ENCODE results near the gene SLIT3.

The SLIT3 gene

DNA sequence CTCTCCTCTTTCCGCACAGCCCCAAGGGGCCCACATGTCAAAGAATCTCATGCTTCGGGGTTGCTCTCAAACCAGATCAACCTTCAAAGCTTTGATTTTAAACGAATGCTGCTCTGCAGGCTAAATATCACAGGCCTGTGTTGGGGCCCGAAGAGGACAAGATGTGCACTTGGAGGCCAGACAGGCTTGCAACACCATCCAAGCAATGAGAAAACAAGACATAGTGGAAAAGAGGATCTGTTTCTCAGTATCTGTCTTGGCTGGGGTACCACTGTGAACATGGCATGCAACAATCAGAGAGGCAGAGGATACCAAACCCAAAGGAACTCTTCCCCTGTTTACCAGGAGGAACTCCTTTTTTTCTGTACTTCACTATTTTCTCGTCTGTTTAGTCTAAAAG is 321.8 kb downstream of the SLIT3 start:
- DNase-seq, result no peak

DNA sequence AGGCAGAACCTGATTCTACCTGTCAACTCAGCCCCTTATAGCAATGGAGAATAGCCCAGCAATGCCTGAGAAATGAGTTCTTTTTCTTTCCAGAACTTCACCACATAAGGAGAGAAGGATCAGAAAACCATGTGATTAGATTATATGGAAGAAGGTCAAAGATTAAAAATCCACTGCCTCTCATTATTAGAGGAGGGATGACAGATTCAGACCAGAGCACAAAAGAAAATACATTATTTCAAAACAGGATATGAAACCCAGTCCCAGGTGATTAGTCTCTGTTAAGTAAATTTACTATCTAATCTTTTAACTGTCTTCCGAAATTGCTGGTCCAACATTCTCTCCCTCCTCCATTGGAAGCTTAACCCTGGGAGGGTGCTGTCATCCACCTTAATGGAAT is 322.4 kb downstream of the SLIT3 start:
- no peak for DNase-seq

DNA sequence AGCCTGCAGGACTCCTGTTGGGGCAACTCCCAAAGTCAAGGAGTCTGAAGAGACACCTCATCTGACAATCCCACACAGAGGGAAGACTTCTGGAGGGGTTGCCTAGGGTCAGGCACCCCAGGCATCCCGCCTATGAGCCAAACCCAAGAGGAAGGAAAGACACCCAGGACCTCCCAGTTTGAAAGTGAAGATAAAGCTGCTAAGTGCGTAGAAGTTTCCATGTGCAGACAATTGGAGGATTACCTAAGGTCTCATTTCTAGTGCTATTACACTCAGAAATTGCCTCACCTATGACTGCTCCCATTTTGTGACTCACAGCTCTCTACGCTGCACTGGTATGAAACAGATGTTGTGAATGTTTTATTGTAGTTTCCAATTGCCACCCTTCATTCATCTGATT is 322.9 kb downstream of the SLIT3 start:
- DNase-seq, result no peak

DNA sequence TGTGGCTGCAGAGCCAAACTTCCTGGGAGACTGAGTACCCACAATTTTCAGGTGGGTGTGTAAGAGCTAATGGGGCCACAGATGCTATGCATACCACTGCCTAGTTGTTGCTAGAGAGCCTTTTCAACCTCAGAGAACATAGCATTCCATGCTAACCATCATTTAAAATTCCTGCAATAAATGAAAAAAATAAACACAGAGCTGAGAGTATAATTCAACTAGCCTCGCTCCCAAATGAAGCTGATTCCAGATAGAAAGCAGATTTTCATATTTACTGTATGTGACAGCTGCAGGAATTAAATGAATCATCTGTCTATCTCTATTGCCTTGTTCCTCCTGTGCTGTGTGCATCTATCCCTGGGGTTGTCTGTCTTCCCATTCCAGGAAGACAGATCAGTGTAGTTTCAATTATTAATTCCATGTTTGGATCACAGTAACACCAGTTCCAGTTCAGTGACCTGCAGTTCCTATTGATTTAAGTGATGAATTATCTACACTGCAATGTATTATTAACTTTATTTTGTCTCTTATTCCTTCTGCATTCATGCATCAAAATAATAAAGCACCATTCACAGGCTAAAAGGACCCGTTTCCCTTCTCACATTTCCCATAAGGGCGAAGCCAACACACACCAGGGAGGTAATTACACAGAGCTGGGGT is 324.5 kb downstream of the SLIT3 start:
- no peak for DNase-seq

DNA sequence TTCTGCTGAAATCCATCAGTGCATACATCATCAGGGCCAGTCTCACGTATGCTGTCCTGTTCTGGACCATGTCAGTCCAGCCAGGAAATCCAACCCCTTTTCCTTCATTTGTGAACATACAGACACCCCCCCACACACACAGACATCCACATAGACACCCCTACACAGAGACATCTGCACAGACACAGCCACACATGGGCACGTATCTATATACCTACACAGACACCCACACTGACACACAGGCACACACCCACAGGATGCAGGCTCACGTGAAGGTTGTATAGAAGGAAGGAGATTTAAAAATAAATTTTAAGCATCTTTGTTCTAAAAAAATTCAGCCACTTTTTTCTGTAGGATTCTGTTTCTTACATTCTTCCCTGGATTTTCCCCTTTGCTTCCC is 325.6 kb downstream of the SLIT3 start:
- DNase-seq, result no peak

DNA sequence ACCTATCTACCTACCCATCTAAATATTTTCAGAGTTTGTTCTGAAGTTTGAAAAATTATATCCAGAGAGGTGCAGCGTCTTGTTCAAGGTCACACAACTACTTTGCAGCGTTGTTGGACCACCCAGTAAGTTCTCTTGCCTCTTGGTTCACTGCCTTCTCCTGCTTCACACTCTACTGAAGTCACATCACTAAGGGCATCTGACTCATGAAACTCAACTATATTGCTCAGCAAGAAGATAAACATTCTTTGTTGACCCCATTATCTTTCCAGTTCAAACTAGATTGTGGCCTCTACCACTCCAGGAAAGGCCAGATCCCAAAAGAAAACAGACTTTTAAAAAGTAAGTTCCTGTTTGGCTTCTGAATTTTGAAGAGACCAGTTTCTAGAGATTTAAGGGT is 326.9 kb downstream of the SLIT3 start:
- no peak for DNase-seq

DNA sequence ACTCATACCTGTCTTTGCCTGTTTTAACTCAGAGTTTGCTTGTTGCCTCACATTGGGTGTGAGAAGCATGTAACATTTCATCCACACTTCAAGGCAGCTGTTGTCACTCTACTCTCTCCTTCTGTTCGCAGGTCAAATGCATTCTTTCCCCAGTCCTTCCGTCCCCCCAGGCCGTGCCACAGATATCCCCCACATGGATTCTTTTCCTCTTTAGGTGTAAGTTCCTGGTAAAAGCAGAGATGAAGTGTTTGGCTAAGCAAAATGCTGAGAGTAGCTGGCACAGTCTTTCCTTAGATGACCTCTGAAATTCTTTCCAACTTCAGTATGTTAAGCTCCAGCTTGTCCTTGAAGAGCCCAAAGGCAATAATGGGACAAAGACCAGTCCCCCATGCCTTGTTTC is 328.2 kb downstream of the SLIT3 start:
- no peak for DNase-seq

DNA sequence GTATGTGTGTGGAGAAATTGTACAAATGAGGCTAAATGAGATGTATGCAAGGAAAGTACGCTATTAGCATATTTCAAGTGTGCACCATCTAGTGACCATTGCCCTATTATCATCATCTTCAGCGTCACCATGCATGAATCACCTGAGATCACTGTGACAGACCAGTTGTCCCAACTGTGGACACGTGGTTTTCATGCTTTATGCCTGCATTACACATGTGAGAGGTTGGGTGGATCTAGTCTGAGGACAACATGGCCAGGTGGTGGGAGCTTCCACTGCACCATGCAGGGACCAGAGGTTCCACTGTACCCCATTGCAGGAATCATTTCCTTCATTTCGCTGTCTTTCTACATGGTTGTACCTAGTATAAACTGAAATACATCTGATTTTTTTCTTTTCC is 329.8 kb downstream of the SLIT3 start:
- DNase-seq, result no peak

DNA sequence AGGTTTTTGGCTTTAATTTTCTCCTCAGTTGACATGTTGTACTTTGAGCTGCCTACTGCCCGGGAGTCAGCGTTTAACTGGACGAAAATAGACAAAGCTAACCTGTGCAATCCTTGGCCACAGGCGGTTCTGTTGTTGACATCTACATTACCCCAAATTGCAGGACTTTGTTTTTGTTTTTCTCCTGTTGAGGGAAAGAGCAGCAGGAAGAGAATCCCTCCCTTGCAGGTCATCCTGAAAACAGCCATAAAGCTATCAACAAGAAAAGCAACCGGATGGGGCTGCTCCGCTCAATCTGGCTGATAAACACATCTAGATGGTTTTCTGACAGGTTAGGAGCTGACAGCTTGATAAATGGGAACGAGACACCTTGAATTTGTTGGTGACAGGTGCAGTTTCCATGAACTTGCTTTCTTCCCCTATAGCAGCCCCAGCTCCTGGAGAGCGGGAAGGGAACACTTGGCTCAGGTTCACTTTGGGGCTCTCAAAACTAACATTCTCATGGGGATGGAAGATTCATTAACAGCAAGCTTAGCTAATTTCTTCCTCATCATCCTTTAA is 331.5 kb downstream of the SLIT3 start:
- no peak for DNase-seq

DNA sequence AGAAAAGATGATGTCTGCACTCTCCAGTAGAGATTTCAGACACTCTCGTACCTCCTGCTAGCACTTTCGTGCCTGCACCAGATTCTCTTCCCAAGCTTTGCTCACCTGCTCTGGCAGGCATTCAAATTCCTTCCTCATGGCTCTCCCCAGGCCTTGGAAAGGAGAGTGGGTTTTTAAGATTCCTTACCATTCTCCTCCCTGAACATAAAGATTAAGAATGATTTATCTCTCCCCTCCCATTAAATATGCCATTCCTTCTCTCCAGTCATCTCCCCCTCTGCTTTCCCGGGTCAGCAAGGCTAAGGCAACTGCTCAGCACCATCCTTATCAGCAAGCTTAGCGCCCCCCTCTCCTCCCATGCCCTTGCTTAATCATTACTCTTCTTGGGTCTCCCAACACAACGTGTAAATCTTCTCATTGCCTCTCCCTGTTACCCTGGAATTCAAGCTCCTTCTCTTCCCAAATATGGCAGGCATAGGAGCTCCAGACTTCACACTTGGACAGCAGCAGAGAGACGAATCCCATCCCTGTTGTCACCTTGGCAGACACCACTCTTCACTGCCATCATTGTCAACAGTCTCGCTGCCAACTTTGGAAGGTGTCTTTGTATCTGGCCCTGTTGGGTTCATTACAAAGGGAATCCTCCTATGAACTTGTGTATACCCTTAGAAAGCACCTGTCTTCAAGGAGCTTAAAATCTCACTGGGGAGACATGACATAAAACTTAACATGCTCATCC is 332.9 kb downstream of the SLIT3 start:
- DNase-seq, result no peak

DNA sequence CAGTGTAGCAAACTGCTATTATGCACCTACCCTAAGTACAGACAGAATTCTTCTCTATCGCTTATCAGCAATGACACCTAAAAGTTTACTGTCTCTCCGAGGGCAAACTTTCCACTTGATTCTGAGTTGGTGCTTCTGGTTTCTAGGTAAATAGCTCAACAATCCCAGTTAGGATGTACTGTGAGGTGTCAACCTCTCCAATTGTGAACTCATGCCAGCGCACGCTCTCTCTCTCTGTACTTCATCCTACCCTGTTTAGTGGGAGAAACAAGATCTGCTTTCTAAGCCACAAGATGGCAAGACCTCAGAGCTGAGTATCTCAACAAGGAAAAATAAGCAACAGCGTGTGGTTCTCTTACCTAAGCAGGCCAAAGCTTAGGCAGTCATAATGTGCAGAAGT is 335.3 kb downstream of the SLIT3 start:
- no peak for DNase-seq

DNA sequence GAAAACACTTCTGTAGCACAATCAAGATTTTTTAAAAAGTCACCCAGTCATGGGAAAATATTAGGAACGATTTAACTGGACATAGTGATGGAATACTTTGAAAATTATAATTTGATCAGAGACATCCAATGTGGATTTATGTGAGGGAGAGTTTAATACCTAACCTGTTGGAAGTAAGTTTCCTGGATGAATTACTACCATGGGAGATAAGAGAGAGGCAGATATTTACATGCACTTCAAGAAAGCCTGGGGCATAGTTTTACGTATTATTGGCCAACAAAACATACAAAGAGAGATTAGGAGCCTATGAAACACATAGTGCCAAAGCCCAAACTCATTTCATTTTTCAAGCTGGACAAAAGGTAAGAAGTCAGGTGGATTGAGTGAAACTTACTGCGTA is 336.8 kb downstream of the SLIT3 start:
- no peak for DNase-seq

DNA sequence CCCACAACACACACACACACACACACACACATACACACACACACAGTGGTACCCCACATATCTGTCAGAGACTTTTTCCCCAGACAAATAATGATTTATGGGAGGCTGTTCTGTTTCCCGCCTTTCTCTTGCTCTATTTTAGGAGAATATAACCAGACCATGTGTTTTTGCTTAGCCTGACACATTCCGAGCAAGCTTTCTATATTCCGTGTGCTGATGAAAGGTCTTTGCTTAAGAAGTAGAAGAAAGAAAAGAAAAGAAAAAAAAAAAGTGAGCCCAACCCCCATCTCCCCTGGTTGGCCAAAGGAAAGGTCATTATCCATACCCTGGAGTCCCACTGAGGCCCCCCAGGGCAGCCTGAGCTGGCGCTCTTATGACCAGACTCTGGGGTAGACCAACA is 338.6 kb downstream of the SLIT3 start:
- no peak for DNase-seq

DNA sequence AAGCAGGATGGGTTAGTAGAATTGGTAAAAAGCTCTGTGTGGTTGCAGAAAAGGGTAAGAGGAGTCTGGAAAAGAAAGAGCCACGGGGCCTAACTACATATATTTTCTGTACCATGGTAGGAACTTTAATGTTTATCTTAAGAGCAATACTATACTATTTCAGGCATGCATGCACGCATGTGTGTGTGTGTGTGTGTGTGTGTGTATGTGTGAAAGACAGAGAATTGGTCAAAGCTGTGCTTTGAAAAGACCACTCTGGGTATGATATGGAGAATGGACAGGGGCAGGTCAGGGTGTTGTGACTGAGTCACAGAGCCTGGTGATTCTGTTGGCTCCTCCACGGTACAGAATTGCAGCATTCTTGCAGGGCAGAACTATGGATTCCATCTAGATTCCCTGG is 339.3 kb downstream of the SLIT3 start:
- DNase-seq, result no peak

DNA sequence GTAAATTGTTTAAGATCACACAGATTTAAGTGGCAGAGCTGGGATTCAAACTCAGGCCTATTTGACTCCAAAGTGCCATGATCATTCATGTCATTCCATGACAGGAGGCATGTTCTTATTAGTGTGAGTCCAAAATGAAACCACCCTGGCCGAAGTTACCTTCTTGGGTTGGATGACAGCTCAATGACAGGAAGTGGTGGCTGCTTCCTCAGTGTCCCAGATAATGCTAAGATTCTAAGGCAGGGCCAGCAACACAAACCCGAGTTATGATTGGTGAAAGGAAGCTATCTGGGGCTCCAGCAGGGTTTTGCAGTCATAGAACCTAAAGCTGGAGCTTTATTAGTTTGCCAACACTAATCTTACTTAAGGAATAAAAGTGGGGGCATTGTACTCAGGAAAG is 340.4 kb downstream of the SLIT3 start:
- DNase-seq, result no peak

DNA sequence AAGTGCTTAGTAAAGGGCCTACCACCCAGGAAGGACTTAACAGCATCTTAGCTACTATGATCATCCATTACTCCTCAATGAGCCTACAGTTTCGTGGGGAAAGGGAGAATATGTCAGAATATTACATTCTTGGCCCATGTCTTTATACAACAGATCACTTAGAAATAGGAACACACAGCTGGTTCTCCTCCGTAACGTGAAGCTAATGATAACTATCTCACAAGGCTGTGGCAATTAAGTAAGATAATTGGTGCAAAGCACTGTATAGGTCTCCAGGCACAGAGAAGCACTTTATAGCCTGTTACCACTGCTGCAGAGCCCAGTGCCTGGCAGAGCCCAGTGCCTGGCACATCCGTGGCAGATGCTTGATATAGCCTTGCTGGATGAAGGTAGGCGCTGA is 347.6 kb downstream of the SLIT3 start:
- DNase-seq, result no peak

DNA sequence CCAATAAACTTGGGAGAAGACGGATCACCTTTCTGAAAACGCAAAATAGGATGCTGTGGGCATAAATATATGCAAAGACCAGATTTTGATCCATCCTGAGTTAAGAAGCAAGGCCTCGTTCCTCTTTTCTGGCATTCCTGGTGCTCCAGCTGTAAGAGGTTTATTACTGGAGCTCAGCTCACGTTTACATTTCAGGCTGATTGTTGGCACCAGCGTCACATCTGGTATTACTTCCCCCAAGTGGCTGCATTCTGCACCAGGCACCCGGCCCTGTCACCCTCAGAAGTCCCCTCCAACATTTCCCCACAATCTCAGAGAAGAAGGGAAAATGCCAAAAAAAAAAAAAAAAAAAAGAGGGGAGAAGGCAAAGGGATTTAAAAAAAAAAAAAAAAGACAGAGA is 348.7 kb downstream of the SLIT3 start:
- DNase-seq, result no peak

DNA sequence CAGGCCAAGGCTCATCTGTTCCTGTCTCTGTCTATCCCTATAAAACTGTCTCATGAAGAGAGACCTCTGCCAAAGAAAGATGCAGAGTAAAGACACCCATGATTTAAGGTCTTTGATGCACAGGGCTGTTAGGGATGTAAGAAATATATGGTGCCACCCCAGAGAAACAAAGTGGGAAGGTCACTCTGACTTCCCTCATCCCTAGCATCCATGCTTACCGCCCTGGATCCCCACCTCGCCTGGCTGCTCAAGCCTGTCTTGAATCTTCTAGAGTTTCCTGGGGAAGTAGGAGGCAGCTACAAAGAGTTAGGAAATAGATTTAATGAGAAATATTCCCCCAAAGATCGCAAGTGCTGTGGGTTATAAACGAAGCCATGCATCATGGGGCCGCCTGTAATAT is 349.2 kb downstream of the SLIT3 start:
- DNase-seq, result no peak

DNA sequence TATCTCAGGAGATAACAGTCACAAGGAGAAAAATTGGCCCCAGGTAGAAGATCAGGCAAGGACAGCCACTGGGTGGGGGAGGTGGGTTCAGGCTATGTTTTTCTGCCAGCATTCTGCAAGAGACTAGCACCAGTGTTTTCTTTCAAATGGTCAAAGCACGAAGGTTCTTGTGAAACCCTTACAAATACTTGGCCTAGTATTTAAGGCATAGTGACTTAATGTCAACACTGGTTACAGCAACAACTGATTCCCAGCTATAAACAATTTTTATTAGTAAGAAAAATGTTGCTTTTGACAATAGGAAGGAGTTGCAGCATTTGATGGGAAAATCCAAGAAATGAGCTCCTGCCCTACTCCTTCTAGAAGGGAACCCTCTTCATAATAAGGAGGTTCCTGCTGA is 349.6 kb downstream of the SLIT3 start:
- DNase-seq, result no peak

DNA sequence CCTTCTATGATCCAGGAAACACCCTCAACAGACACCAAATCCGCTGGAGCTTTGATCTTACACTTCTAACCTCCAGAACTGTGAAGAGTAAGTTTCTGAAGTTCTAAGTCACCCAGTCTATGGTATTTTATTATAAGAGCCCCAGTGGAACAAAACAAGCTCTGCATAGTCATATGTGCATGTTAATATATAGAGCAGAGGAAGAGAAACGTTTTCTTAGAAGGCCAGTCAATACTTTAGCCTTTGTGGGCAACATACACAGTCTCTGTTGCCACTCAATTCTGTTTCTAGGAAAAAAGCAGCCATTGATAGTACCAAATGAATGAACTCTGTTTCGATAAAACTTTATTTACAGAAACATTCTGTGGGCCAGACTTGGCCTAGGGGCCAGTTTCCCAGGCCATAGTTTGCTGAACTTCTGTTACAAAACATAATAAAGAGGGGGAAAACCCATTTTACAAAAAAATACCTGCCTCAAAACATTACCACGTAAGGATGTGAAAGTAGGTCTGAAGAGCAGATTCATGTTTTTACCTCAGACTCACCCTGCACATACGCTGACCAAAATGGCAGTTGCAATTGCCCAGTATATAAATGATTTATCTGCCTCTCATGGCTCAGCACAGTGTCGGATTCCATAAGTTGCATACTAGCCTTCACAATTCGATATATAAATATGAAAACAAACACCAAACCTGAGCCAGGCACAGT is 350.5 kb downstream of the SLIT3 start:
- DNase-seq, result no peak

DNA sequence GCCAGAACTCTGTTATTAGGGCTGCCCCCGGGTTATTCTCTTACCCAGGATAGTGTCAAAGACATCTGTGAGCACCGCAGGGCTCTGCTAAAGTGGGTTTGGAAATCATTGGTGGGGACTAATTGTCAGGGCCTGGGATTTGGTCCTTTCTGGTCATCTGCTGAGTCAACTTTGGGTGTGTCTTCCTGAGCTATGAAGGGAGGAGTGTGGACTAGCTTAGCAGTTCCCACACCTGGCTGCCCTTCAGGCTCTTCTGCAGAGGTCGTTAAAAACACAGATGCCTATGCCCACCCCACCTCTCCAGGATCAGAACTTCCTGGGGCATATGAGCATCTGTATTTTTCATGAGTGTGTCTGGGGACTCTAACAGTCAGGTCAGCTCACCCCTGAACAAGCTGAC is 352.2 kb downstream of the SLIT3 start:
- DNase-seq, result no peak

DNA sequence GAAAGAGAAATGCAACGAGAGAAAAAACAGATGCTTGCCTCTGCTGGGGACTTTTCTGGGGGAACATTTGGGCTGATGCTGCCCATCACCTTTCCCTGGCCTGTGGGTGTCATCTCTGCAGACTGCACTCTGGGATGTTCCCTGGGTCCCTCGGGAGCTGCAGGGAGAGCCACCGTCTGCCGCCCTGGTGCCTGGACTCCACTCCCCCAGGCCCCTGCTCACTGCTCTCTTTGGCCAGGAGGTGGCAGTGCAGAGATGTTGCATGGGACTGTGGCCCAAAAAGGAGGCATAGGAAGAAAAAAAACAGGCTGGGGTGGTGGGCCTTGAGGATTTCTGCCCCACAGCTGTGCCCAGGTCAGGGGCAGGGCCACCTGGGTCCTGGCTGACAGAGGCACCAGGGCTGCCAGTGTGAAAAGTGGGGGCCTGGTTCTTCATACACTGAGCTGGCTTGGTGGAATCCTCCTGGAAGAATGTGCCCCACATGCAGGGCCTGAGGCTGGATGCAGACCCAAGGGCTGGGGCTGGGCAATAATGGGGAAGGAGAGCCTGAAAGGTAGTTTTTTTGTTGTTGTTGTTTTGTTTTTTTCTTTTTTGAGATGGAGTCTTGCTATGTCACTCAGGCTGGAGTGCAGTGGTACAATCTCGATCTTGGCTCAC is 353.6 kb downstream of the SLIT3 start:
- no peak for DNase-seq

DNA sequence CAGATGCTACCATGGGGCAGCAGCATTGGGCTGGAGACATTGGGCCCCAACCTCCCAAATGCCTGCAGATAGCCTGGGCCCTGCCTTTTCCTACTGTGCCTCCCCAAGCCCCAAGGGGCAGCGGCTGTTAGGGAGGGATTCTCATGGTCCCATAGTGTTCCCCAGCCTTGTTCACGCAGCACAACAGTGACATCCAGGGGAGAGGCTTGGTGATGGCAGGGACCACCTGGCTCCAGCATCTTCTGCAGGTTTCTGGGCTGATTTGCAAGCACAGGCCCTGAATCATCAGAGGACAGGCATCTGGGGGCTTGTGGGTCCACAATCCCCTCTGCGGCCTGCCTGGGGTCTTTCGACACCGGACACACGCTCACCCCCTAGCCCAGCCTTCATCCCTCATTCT is 354.6 kb downstream of the SLIT3 start:
- DNase-seq, result no peak

DNA sequence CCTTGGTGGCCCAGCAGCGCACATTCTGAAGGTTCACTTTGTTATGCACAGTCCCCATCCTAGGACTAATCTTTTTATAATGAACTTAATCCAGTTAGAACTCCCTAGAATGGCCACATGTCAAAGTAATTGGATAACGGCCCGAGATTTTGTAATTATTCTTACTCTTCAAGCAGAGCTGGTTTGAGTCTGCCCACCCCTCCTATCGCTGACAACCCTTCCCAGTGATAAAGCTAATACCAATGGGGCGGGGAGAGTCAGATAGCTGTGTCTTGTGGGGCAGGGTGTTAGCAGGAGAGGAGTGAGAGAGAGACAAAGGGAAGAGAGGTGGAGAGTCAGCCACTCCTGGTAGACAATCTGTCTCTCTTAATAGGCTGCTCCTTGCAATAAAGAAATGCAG is 356.9 kb downstream of the SLIT3 start:
- DNase-seq, result no peak

Measured in GDM1 (cell line).